ENCODE measurements around the gene KCNC3. TPM values are rescaled to one million over a fixed set of nuclear protein-coding genes. Genes with fewer than 3 reads are reported as not detected.

The KCNC3 gene
- total RNA-seq, 1 experiment from 2014 or later = 5.3 TPM

DNA sequence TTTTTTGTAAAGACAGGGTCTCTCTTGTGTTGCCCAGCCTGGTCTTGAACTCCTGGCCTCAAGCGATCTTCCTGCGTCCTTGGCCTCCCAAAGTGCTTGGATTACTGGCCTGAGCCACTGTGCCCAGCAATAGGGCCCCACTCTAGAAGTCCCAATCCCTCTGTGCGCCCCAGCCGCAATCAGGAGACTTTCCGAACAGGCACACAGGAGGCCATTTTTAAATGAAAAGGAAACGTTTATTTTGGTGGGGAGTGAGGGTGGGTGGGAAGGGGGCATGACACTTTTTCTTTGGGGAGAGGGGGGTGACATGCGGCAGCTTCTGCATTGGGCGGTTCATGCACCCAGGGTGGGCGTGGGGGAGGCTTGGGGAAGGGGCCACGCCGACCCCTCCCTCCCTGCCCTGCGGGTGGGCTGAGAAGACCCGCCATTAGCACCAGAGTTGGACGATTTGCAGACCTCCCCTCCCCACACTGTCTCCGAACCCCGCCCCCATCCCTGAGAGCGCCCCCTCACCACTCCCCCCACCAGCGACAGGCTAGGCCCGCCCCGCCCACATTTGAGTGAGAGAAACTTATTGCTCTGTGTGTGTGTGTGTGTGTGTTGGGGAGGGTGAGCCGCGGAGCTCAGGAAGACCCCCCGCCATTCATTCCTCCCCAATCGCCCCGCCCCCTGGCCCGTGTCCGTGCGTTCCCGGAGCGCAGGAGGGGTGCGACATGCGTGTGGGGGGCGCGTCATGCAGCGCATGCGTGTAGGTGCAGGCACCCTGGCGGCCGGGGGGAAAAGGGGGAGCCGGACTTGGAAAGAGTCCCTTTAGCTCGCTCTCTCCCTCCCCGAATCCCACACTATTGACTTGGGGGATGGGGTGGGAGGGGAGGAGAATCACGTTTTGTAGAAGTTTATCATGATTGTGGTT is 17.2 kb downstream of the KCNC3 start:
- Mint-ChIP-seq H3K4me1 (ENCODE audit: low read depth, unreplicated experiment) (peaks cover 9% of the 10 kb centered on the region), H3K36me3 (ENCODE audit: insufficient read depth, unreplicated experiment) (peaks cover 25% of the 10 kb centered on the region), H3K4me3 (ENCODE audit: low read depth, unreplicated experiment) (no peak overlapping the region), H3K27me3 (ENCODE audit: unreplicated experiment) (no peaks in the 10 kb centered on the region), H3K9me3 (ENCODE audit: low read depth, unreplicated experiment) (no peaks in the 10 kb centered on the region), H3K27ac (ENCODE audit: unreplicated experiment) (no peak overlapping the region)
- BruUV-seq (replicated peaks) = no TSS peak
- intact Hi-C loops (cut with micrococcal nuclease; ENCODE audit: unreplicated experiment) = no loop called here
- TF ChIP-seq, protein P1, sequence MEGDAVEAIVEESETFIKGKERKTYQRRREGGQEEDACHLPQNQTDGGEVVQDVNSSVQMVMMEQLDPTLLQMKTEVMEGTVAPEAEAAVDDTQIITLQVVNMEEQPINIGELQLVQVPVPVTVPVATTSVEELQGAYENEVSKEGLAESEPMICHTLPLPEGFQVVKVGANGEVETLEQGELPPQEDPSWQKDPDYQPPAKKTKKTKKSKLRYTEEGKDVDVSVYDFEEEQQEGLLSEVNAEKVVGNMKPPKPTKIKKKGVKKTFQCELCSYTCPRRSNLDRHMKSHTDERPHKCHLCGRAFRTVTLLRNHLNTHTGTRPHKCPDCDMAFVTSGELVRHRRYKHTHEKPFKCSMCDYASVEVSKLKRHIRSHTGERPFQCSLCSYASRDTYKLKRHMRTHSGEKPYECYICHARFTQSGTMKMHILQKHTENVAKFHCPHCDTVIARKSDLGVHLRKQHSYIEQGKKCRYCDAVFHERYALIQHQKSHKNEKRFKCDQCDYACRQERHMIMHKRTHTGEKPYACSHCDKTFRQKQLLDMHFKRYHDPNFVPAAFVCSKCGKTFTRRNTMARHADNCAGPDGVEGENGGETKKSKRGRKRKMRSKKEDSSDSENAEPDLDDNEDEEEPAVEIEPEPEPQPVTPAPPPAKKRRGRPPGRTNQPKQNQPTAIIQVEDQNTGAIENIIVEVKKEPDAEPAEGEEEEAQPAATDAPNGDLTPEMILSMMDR (IDR thresholded peaks at IDR 0.05; ENCODE audit: unreplicated experiment) = no peak
- DNase-seq = no peak
- CTCF ChIA-PET = interaction anchor here (1.1 kb wide), 1 partner anchor 13 kb away, joined by 3 read pairs; no protein-coding TSS in a partner anchor

DNA sequence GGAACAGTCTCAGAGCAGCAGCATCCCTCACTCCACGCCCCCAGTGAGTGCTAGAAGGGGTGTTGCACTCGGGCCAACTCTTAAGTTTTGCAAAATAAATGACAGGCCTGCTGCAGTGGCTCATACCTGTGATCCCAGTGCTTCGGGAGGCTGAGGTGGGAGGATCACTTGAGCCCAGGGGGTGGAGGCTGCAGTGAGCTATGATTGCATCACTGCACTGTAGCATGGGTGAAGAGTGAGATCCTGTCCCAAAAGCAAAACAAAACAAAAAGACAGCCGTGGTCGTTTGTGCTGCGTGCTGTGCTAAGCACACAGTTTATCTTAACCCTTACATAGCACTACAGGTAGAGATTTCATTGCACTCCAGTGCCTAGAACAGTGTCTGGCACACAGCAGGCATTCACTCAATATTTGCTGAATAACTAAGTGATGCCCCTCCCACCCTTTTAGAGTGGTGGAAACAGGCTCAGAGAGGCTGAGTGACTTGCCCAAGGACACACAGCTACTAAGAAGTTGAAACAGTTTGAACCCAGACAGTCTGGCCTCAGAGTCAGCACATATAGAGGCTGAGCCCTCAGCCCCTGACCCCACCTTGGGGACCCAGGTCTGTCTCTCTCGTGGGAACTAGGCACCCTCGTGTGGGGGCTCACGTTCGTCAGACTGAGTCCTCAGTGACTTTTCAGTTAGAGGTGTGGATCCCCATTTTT is 18.3 kb downstream of the KCNC3 start:
- intact Hi-C loops (cut with micrococcal nuclease; ENCODE audit: unreplicated experiment) = no loop called here
- BruUV-seq (replicated peaks) = no TSS peak
- Mint-ChIP-seq H3K27ac (ENCODE audit: unreplicated experiment) (no peak overlapping the region), H3K9me3 (ENCODE audit: low read depth, unreplicated experiment) (no peaks in the 10 kb centered on the region), H3K4me3 (ENCODE audit: low read depth, unreplicated experiment) (no peak overlapping the region), H3K36me3 (ENCODE audit: insufficient read depth, unreplicated experiment) (peaks cover 19% of the 10 kb centered on the region), H3K4me1 (ENCODE audit: low read depth, unreplicated experiment) (peaks cover 9% of the 10 kb centered on the region), H3K27me3 (ENCODE audit: unreplicated experiment) (no peaks in the 10 kb centered on the region)
- TF ChIP-seq, protein P1 (IDR thresholded peaks at IDR 0.05; ENCODE audit: unreplicated experiment) = no peak
- CTCF ChIA-PET = interaction anchor here (1.1 kb wide), 1 partner anchor 15 kb away, joined by 3 read pairs; no protein-coding TSS in a partner anchor
- no peak for DNase-seq

DNA sequence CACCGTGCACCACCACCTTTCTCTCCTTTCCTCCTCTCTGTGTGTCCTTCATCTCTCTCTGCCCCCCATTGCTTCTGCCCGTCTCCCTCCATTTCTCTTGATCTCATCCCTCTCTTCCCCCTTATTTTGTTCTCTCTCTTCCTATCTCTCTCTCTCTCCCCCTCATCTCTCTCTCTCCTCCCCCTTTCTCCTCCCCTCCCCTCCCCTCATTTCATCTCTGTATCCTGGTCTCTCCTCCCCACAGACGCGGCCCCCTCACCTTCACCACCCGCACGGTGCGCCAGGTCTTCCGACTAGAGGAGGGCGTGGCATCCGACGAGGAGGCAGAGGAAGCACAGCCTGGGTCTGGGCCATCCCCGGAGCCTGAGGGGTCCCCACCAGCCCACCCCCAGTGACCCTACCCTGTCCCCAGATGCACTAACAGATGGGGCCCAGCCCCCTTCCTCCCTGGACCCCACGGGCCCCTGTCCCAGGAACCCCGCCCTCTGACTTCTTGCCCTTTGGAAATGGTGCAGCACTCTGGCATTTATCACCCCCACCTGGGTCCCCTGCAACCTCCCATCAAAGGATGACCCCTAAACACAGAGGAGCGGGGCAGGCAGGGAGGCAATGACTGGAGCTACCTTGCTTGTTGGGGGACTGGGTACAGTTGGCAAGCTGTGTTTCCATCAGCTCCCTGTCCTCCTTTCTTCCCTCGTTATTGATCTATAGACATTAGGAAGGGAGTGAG is 19.6 kb downstream of the KCNC3 start:
- no TSS peak for BruUV-seq (replicated peaks)
- no peaks in the 10 kb centered on the region for H3K9me3 Mint-ChIP-seq (ENCODE audit: low read depth, unreplicated experiment)
- peaks cover 9% of the 10 kb centered on the region for H3K4me1 Mint-ChIP-seq (ENCODE audit: low read depth, unreplicated experiment)
- TF ChIP-seq, protein P1 (IDR thresholded peaks at IDR 0.05; ENCODE audit: unreplicated experiment) = no peak
- no peak overlapping the region for H3K27ac Mint-ChIP-seq (ENCODE audit: unreplicated experiment)
- intact Hi-C loops (cut with micrococcal nuclease; ENCODE audit: unreplicated experiment) = no loop called here
- DNase-seq = no peak
- no peaks in the 10 kb centered on the region for H3K27me3 Mint-ChIP-seq (ENCODE audit: unreplicated experiment)
- CTCF ChIA-PET = interaction anchor here (0.5 kb wide), 1 partner anchor 168 kb away, joined by 7 read pairs; no protein-coding TSS in a partner anchor
- H3K36me3 Mint-ChIP-seq (ENCODE audit: insufficient read depth, unreplicated experiment) = peaks cover 19% of the 10 kb centered on the region
- no peak overlapping the region for H3K4me3 Mint-ChIP-seq (ENCODE audit: low read depth, unreplicated experiment)

DNA sequence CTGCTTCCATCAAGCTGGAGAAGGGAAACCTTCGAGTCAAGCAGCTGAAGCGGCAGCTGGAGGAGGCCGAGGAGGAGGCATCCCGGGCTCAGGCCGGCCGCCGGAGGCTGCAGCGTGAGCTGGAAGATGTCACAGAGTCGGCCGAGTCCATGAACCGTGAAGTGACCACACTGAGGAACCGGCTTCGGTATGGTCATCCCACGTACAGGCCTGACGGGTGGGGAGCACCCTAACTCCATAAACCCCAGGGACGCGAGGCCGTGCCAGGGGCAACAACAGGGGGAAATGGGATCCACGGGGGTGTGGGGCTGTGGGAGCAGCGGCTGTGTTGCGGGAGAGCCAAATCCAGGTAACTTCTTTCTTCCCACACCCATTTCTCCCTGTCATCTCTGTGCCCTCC is 20.2 kb downstream of the KCNC3 start:
- Mint-ChIP-seq H3K4me3 (ENCODE audit: low read depth, unreplicated experiment) (no peak overlapping the region), H3K27ac (ENCODE audit: unreplicated experiment) (no peak overlapping the region), H3K4me1 (ENCODE audit: low read depth, unreplicated experiment) (peaks cover 6% of the 10 kb centered on the region), H3K9me3 (ENCODE audit: low read depth, unreplicated experiment) (no peaks in the 10 kb centered on the region), H3K36me3 (ENCODE audit: insufficient read depth, unreplicated experiment) (peaks cover 19% of the 10 kb centered on the region), H3K27me3 (ENCODE audit: unreplicated experiment) (no peaks in the 10 kb centered on the region)
- intact Hi-C loops (cut with micrococcal nuclease; ENCODE audit: unreplicated experiment) = no loop called here
- no peak for DNase-seq
- BruUV-seq (replicated peaks) = no TSS peak
- CTCF ChIA-PET = interaction anchor here (0.5 kb wide), 1 partner anchor 168 kb away, joined by 7 read pairs; no protein-coding TSS in a partner anchor
- TF ChIP-seq, protein P1 (IDR thresholded peaks at IDR 0.05; ENCODE audit: unreplicated experiment) = no peak
